SH-SY5Y (cell line): ENCODE data around the gene IKBIP.

Source experiments
- GATA2 ChIP-seq: IDR thresholded peaks from 2 replicates; pipeline ENCODE4 v1.6.1; 2011; ENCODE audit warnings: mild to moderate bottlenecking, low read depth, low read length
- GATA3 ChIP-seq: IDR thresholded peaks from 2 replicates; pipeline ENCODE4 v1.6.1; 2011; ENCODE audit warnings: low read depth, mild to moderate bottlenecking, low read length, moderate library complexity

- no peak for TF ChIP-seq GATA2
- no peak for TF ChIP-seq GATA3
Observed at GRCh38 chr12:98575013-98575412, 69.6 kb downstream of the IKBIP start.
